Gastrocnemius medialis (tissue), 4 donors: ENCODE results near the gene LRRC61. TPM values are rescaled to one million over a fixed set of nuclear protein-coding genes. Genes with fewer than 3 reads are reported as not detected.
"Not testable (repeated sequence)": the region's sequence is repeated elsewhere in the genome, so short reads cannot be mapped to it uniquely, and the experiment has no call there.

Experiments
- ATAC-seq, 2 donors: fragments of 150-250 bp; one replicate each; pipeline ENCODE4 v1.9.1; 2016
- DNase-seq, 2 donors: peaks; one replicate each; pipeline ENCODE4 v3.0.0-alpha.2; 2019
- H3K27ac ChIP-seq, 4 donors: fragments of 200-600 bp; sonication (generic); 1 replicate in 1 of 4; 2 replicates in 3 of 4; pipeline ENCODE4 v1.5.1; 2016 to 2018; ENCODE audit warnings: mild to moderate bottlenecking in 2 of 4, moderate library complexity in 1 of 4
- H3K27me3 ChIP-seq, 3 donors: fragments of 200-600 bp; sonication (generic) in 2 of 3; 1 replicate in 1 of 3; 2 replicates in 2 of 3; pipeline versions ENCODE4 v1.5.1 to v1.6.0; 2016 to 2019; ENCODE audit warnings: mild to moderate bottlenecking in 1 of 3, moderate library complexity in 1 of 3
- H3K36me3 ChIP-seq, 2 donors: fragments of 200-600 bp; sonication (generic) in 1 of 2; one replicate each; pipeline ENCODE4 v1.5.1; 2017 to 2018
- H3K4me1 ChIP-seq, 2 donors: fragments of 200-600 bp; sonication (generic) in 1 of 2; one replicate each; pipeline ENCODE4 v1.5.1; 2016 to 2017; ENCODE audit warnings: mild to moderate bottlenecking in 2 of 2
- H3K4me3 ChIP-seq, 4 donors: fragments of 200-600 bp; sonication (generic) in 3 of 4; 1 replicate in 1 of 4; 2 replicates in 3 of 4; pipeline ENCODE4 v1.5.1; 2016 to 2019; ENCODE audit warnings: mild to moderate bottlenecking in 2 of 4
- H3K9me3 ChIP-seq, 3 donors: fragments of 200-600 bp; sonication (generic) in 2 of 3; 1 replicate in 1 of 3; 2 replicates in 2 of 3; pipeline ENCODE4 v1.5.1; 2016 to 2019
- CTCF ChIP-seq, 5 experiments: fragments of 450-650 bp in 3 of 5; fragments of 200-600 bp in 2 of 5; sonication (generic) in 2 of 5; IDR thresholded peaks in 4 of 5; conservative IDR thresholded peaks in 1 of 5; 1 replicate in 4 of 5; 2 replicates in 1 of 5; pipeline ENCODE4 v1.5.1; 2016 to 2019; ENCODE audit warnings: antibody characterized with exemption in 5 of 5, mild to moderate bottlenecking in 3 of 5, moderate library complexity in 3 of 5
- POLR2A ChIP-seq, 2 donors: fragments of 450-650 bp; IDR thresholded peaks; one replicate each; pipeline ENCODE4 v1.6.1; 2017; ENCODE audit warnings: antibody characterized with exemption in 2 of 2, mild to moderate bottlenecking in 2 of 2, moderate library complexity in 2 of 2
- in situ Hi-C, 4 donors: fragments of 200-750 bp; cut with MboI; loops; one replicate each; pipeline versions ENCODE4 v1.15.0 to v1.8.0; 2017; ENCODE audit warnings: low sequenced_read_pairs in 4 of 4
- intact Hi-C: fragments of 100-400 bp; cut with DNase I; formaldehyde crosslinking; loops from one replicate; pipeline ENCODE4 v1.15.1; 2023; ENCODE audit warnings: low total_unique reads
- total RNA-seq, 4 donors: library from RNA; depleted of rRNA; stranded (reverse); fragments of >200 nt; gene quantifications; one replicate each; pipeline versions ENCODE4 v1.1.0 to v1.2.3, GENCODE V29; 2016

Gene LRRC61
- total RNA-seq, 4 donors from 2014 or later = 0.62 to 6.8 (median 1.9) TPM

DNA sequence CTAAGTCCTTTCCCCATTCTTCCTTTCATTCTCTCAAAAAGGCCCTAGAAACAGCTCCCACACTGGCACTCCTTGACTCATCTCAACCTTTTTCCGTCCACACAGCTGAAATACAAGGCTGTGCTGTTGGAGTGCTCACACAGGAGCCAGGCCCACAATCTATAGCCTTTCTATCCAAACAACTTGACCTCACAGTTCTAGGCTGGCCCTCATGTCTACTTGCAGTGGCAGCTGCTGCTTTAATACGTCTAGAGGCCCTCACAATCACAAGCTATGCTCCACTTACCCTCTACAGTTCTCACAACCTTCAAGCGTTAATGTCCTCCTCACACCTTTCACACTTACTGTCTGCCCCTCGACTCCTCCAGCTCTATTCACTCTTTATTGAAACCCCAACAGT lies 12.0 kb upstream of the LRRC61 start:
- TF ChIP-seq POLR2A (IDR thresholded peaks at IDR 0.05) = no peak
- TF ChIP-seq CTCF (IDR thresholded peaks at IDR 0.05 in 4 of 5, conservative IDR thresholded peaks at IDR 0.05 in 1 of 5) = no peak
- Histone ChIP-seq H3K9me3 (no peaks in the 10 kb centered on the region), H3K36me3 (no peaks in the 10 kb centered on the region), H3K27me3 (no peaks in the 10 kb centered on the region), H3K4me3 (no peak overlapping the region), H3K4me1 (no peaks in the 10 kb centered on the region), H3K27ac (no peak overlapping the region)
- no peak for DNase-seq
- intact Hi-C loops (no loop called here), in situ Hi-C loops (no loop called here)
- ATAC-seq = no peak

- intact Hi-C loops = no loop called here
- Histone ChIP-seq H3K36me3 (no peaks in the 10 kb centered on the region), H3K27me3 (no peaks in the 10 kb centered on the region), H3K27ac (no peak overlapping the region), H3K4me1 (no peaks in the 10 kb centered on the region), H3K4me3 (no peak overlapping the region), H3K9me3 (no peaks in the 10 kb centered on the region)
- TF ChIP-seq CTCF (IDR thresholded peaks at IDR 0.05 in 4 of 5, conservative IDR thresholded peaks at IDR 0.05 in 1 of 5) (no peak), POLR2A (IDR thresholded peaks at IDR 0.05) (no peak)
- ATAC-seq (no peak), DNase-seq (no peak)
- in situ Hi-C loops = no loop called here
These were observed 11.4 kb upstream of the LRRC61 start for GRCh38 chr7:150311711-150312110.

- H3K27ac ChIP-seq, in situ Hi-C loops, ATAC-seq, H3K4me1 ChIP-seq, H3K9me3 ChIP-seq, H3K4me3 ChIP-seq, H3K36me3 ChIP-seq, DNase-seq, intact Hi-C loops, H3K27me3 ChIP-seq: not testable (repeated sequence)
These were observed 10.3 kb upstream of the LRRC61 start for GRCh38 chr7:150312649-150313366.

DNA sequence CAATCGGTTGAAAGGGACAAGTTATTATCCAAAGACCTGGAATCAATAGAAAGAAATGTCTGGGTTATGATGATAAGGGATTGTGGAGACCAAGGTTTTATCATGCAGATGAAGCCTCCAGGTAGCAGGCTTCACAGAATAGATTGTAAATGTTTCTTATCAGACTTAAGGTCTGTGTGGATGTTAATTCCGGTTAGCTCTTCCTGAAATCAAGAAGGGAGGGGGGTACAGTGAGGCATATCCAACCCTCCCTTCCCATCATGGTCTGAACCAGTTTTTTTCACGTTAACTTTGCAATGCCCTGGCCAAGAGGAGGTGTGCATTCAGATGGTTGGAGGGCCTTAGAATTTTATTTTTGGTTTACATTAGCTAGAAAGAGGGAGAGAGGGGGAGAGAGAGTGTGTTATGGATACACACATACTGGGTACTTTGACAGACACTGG lies 9.8 kb upstream of the LRRC61 start:
- TF ChIP-seq CTCF (IDR thresholded peaks at IDR 0.05 in 4 of 5, conservative IDR thresholded peaks at IDR 0.05 in 1 of 5) = no peak
- TF ChIP-seq POLR2A (IDR thresholded peaks at IDR 0.05) = no peak
- in situ Hi-C loops = no loop called here

DNA sequence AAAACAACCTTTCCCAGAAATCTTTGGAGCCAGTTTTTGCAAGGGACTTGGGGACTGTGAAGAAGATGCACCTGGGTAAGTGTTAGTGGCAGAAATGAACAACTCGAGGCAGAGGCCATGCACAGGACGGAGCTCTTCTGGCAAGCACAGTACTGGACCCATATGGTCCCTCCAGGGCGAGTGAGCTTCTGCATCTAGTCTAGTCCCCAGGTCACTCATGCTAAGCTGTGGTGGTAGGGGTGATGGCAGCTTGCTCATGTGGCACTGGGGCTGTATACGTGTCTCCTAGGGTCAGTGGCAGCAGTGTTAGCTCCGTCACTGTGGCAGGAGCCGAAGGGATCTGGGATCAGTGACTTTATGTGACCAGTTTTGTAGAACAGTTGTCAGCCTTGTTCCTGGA lies 9.3 kb upstream of the LRRC61 start:
- H3K27ac ChIP-seq = no peak overlapping the region
- DNase-seq = no peak
- TF ChIP-seq POLR2A (IDR thresholded peaks at IDR 0.05) = no peak
- no peak for TF ChIP-seq CTCF (IDR thresholded peaks at IDR 0.05 in 4 of 5, conservative IDR thresholded peaks at IDR 0.05 in 1 of 5)
- H3K9me3 ChIP-seq = no peaks in the 10 kb centered on the region
- H3K4me3 ChIP-seq = no peak overlapping the region
- no peaks in the 10 kb centered on the region for H3K36me3 ChIP-seq
- intact Hi-C loops = no loop called here
- H3K27me3 ChIP-seq = no peaks in the 10 kb centered on the region
- in situ Hi-C loops = no loop called here
- no peak for ATAC-seq
- H3K4me1 ChIP-seq = no peaks in the 10 kb centered on the region

More for the DNA sequence above, 9.8 kb upstream of the LRRC61 start:
- Histone ChIP-seq H3K36me3 (no peaks in the 10 kb centered on the region), H3K27ac (no peak overlapping the region), H3K4me1 (no peaks in the 10 kb centered on the region), H3K27me3 (no peaks in the 10 kb centered on the region), H3K4me3 (no peak overlapping the region), H3K9me3 (no peaks in the 10 kb centered on the region)
- intact Hi-C loops = no loop called here
- no peak for ATAC-seq
- no peak for DNase-seq
